Omental fat pad (tissue), 4 donors: ENCODE measurements around the gene GPSM3. TPM values are rescaled to one million over a fixed set of nuclear protein-coding genes. Genes with fewer than 3 reads are reported as not detected.

Experiments used
- ATAC-seq: fragments of 150-250 bp; one replicate; pipeline ENCODE4 v1.9.1; 2016; ENCODE audit warnings: mild to moderate bottlenecking, moderate library complexity; ENCODE audit not compliant: low FRiP score
- DNase-seq: peaks from one replicate; pipeline ENCODE4 v3.0.0-alpha.2; 2019; ENCODE audit warnings: low spot score
- CTCF ChIP-seq, 3 donors: fragments of 450-650 bp; IDR thresholded peaks; one replicate each; pipeline ENCODE4 v1.5.1; 2016 to 2017; ENCODE audit warnings: antibody characterized with exemption in 3 of 3, mild to moderate bottlenecking in 3 of 3, moderate library complexity in 2 of 3
- total RNA-seq, 4 donors: library from RNA; depleted of rRNA; stranded (reverse); fragments of >200 nt; gene quantifications; one replicate each; pipeline ENCODE4 v1.1.0, GENCODE V29; 2016

Gene GPSM3
- total RNA-seq, 4 donors from 2014 or later, result 9.7 to 28.3 (median 23.2) TPM

GRCh38 chr6:32223258-32224235, 31.1 kb upstream of the GPSM3 start, which contains the start of gene NOTCH4:
TSS of gene NOTCH4 (minus strand) at chr6:32224067. CDS start at chr6:32223928, 139 bp downstream.
- DNase-seq, result no peak
- ATAC-seq, result no peak
- no peak for TF ChIP-seq CTCF (IDR thresholded peaks at IDR 0.05)

- ATAC-seq (no peak), DNase-seq (no peak)
- TF ChIP-seq CTCF (IDR thresholded peaks at IDR 0.05), result no peak
These were observed 30.1 kb upstream of the GPSM3 start for GRCh38 chr6:32222333-32223230.

- ATAC-seq (no peak), DNase-seq (no peak)
- TF ChIP-seq CTCF (IDR thresholded peaks at IDR 0.05), result no peak
These were observed 27.6 kb upstream of the GPSM3 start for GRCh38 chr6:32220021-32220420.

DNA sequence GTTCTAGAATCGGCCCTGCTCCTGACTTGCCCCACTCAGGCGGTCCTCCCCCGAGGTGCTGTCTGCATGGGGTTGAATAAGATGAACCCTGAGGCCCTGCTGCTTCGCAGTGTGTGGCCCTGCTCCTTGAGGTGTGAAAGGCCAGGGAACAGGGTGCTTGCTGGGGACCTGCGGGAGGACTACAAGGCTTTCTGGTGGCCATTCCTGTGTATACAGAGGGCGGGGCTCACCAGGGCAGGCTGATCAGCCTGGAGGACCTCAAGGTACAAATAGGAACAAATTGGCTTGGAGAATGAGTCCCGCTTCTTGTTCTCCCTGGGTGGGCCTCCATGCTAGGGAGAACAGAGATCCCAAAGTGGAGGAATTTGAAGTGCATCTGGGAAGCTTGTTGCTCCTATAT, 25.7 kb upstream of the GPSM3 start:
- TF ChIP-seq CTCF (IDR thresholded peaks at IDR 0.05), result no peak
- DNase-seq (no peak), ATAC-seq (no peak)

GRCh38 chr6:32216998-32217397, 24.6 kb upstream of the GPSM3 start:
- DNase-seq (no peak), ATAC-seq (no peak)
- no peak for TF ChIP-seq CTCF (IDR thresholded peaks at IDR 0.05)

DNA sequence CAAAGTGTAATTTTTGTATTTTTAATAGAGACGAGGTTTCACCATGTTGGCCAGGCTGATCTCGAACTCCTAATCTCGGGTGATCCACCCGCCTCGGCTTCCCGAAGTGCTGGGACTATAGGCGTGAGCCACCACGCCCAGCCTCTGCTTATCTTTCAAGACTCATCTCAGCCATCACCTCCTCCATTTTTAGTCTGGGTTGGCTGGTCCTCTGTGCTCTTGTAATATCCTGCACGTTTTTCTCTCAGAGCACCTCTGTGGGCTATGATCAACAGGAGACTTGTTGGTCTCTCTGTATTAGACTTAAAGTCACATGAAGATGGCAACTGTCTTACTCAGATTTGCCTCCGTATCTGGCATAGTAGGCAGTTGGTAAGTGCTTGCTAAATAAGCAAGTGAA, 23.8 kb upstream of the GPSM3 start:
- DNase-seq (no peak), ATAC-seq (no peak)
- no peak for TF ChIP-seq CTCF (IDR thresholded peaks at IDR 0.05)
